Measurements from ENCODE around the gene F10.

Gene F10

GRCh38 chr13:113091891-113092775, 30.5 kb upstream of the F10 start:
- H3K4me3 ChIP-seq (ENCODE audit: insufficient read length, low read depth) = no peak overlapping the region
- no peaks in the 10 kb centered on the region for H3K27me3 ChIP-seq (ENCODE audit: insufficient read depth, insufficient read length)
- H3K4me1 ChIP-seq (ENCODE audit: insufficient read depth, insufficient read length) = peaks cover 6% of the 10 kb centered on the region
- TF ChIP-seq ZNF274 (IDR thresholded peaks at IDR 0.05; ENCODE audit: low read depth, low read length) (no peak), SUZ12 (IDR thresholded peaks at IDR 0.05; ENCODE audit: extremely low read depth, insufficient read depth, insufficient read length) (no peak), YY1 (IDR thresholded peaks at IDR 0.05; ENCODE audit: insufficient read depth, insufficient read length) (no peak)
- no peaks in the 10 kb centered on the region for H3K36me3 ChIP-seq (ENCODE audit: insufficient read depth, insufficient read length, low read length)
- no peaks in the 10 kb centered on the region for H3K9me3 ChIP-seq (ENCODE audit: insufficient read depth, low read length)
- H3K9ac ChIP-seq (ENCODE audit: insufficient read length, low read depth) = no peak overlapping the region
- DNase-seq (ENCODE audit: low read depth, low spot score) = no peak

DNA sequence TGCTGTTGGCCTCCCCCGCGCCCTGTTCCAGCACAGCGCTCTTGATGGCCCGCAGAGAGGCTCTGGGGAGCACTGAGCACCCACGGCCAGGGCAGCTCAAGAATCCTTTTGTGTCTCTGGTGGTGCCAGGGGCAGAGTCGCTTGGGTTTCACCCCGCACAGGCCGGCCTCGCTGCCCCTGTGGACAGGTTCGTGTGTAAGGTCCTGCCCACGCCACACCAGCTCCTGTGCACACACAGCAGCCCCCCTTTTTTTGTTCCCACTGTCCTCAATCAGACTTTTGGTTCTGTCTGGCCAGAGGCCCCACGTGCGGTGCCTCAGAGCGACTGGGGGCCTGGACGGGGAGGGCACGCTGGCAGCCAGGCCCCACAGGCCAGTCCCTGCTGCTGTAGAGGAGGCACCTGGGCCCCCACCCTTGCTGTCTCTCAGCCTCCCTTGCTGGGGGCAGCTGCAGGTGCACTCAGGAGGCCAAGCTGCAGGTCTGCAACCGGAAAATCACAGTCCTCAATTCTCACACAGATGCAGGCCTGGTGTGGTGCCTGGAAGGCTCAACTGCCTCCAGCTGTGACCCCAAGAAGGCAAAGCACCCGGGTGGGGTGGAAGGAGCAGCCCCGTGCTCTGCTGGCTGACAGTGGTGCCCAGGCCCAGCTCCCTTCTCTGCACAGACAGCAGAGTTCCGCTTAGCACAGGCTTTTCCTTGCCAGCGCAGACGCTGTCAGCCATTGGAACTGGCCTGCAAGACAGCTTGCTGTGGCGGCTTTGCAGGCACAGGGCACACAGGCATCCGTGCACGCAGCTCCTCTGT, 29.6 kb upstream of the F10 start:
- Histone ChIP-seq H3K9me3 (ENCODE audit: insufficient read depth, low read length) (no peaks in the 10 kb centered on the region), H3K27me3 (ENCODE audit: insufficient read depth, insufficient read length) (no peaks in the 10 kb centered on the region), H3K4me3 (ENCODE audit: insufficient read length, low read depth) (no peak overlapping the region), H3K9ac (ENCODE audit: insufficient read length, low read depth) (no peak overlapping the region), H3K36me3 (ENCODE audit: insufficient read depth, insufficient read length, low read length) (no peaks in the 10 kb centered on the region), H3K4me1 (ENCODE audit: insufficient read depth, insufficient read length) (peaks cover 6% of the 10 kb centered on the region)
- TF ChIP-seq ZNF274 (IDR thresholded peaks at IDR 0.05; ENCODE audit: low read depth, low read length) (no peak), SUZ12 (IDR thresholded peaks at IDR 0.05; ENCODE audit: extremely low read depth, insufficient read depth, insufficient read length) (no peak), YY1 (IDR thresholded peaks at IDR 0.05; ENCODE audit: insufficient read depth, insufficient read length) (no peak)
- DNase-seq (ENCODE audit: low read depth, low spot score) = no peak

- TF ChIP-seq YY1 (IDR thresholded peaks at IDR 0.05; ENCODE audit: insufficient read depth, insufficient read length) (no peak), SUZ12 (IDR thresholded peaks at IDR 0.05; ENCODE audit: extremely low read depth, insufficient read depth, insufficient read length) (no peak), ZNF274 (IDR thresholded peaks at IDR 0.05; ENCODE audit: low read depth, low read length) (no peak)
- DNase-seq (ENCODE audit: low read depth, low spot score) = no peak
- no peak overlapping the region for H3K9ac ChIP-seq (ENCODE audit: insufficient read length, low read depth)
These were observed 28.8 kb upstream of the F10 start for GRCh38 chr13:113093580-113094409.

DNA sequence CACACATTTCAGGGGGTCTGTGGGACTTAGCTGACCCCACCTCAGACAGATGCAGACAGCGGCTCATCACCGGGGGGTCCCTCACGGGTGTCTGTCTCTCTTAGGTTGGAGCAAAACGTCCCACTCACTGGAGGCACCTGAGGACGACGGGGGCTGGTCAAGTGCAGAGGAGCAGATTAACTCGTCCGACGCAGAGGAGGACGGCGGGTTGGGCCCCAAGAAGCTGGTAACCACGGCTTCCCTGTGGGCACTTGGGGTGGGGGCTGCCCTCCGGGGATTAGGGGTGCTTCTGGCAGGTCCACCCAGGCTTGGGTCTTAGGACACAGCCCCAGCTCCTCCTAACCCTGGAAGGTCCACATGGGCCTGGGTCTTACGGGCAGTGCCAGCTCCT, 28.2 kb upstream of the F10 start:
- no peak for TF ChIP-seq ZNF274 (IDR thresholded peaks at IDR 0.05; ENCODE audit: low read depth, low read length)
- no peak for TF ChIP-seq SUZ12 (IDR thresholded peaks at IDR 0.05; ENCODE audit: extremely low read depth, insufficient read depth, insufficient read length)
- no peak for TF ChIP-seq YY1 (IDR thresholded peaks at IDR 0.05; ENCODE audit: insufficient read depth, insufficient read length)
- Histone ChIP-seq H3K27me3 (ENCODE audit: insufficient read depth, insufficient read length) (no peaks in the 10 kb centered on the region), H3K4me3 (ENCODE audit: insufficient read length, low read depth) (no peak overlapping the region), H3K36me3 (ENCODE audit: insufficient read depth, insufficient read length, low read length) (no peaks in the 10 kb centered on the region), H3K4me1 (ENCODE audit: insufficient read depth, insufficient read length) (peaks cover 6% of the 10 kb centered on the region), H3K9me3 (ENCODE audit: insufficient read depth, low read length) (no peaks in the 10 kb centered on the region), H3K9ac (ENCODE audit: insufficient read length, low read depth) (no peak overlapping the region)
- no peak for DNase-seq (ENCODE audit: low read depth, low spot score)

More at GRCh38 chr13:113093580-113094409, 28.8 kb upstream of the F10 start:
- Histone ChIP-seq H3K36me3 (ENCODE audit: insufficient read depth, insufficient read length, low read length) (no peaks in the 10 kb centered on the region), H3K4me3 (ENCODE audit: insufficient read length, low read depth) (no peak overlapping the region), H3K9me3 (ENCODE audit: insufficient read depth, low read length) (no peaks in the 10 kb centered on the region), H3K4me1 (ENCODE audit: insufficient read depth, insufficient read length) (peaks cover 6% of the 10 kb centered on the region), H3K27me3 (ENCODE audit: insufficient read depth, insufficient read length) (no peaks in the 10 kb centered on the region)

- no peak for DNase-seq (ENCODE audit: low read depth, low spot score)
- H3K9ac ChIP-seq (ENCODE audit: insufficient read length, low read depth) = no peak overlapping the region
- TF ChIP-seq SUZ12 (IDR thresholded peaks at IDR 0.05; ENCODE audit: extremely low read depth, insufficient read depth, insufficient read length) = no peak
- no peak for TF ChIP-seq YY1 (IDR thresholded peaks at IDR 0.05; ENCODE audit: insufficient read depth, insufficient read length)
- no peak for TF ChIP-seq ZNF274 (IDR thresholded peaks at IDR 0.05; ENCODE audit: low read depth, low read length)
These were observed 27.2 kb upstream of the F10 start for GRCh38 chr13:113095146-113096051.

More at GRCh38 chr13:113095146-113096051, 27.2 kb upstream of the F10 start:
- H3K9me3 ChIP-seq (ENCODE audit: insufficient read depth, low read length) = no peaks in the 10 kb centered on the region
- H3K4me1 ChIP-seq (ENCODE audit: insufficient read depth, insufficient read length) = no peaks in the 10 kb centered on the region
- no peaks in the 10 kb centered on the region for H3K36me3 ChIP-seq (ENCODE audit: insufficient read depth, insufficient read length, low read length)
- H3K27me3 ChIP-seq (ENCODE audit: insufficient read depth, insufficient read length) = no peaks in the 10 kb centered on the region
- H3K4me3 ChIP-seq (ENCODE audit: insufficient read length, low read depth) = no peak overlapping the region

Measured in NT2/D1 (cell line).